KMS-11 (cell line): ENCODE data around the gene GNAT2.

ENCODE experiments used
- H2AFZ ChIP-seq: fragments of 200-600 bp; sonication (generic); 2 replicates; pipeline ENCODE4 v1.6.1; 2016; ENCODE audit warnings: antibody characterized with exemption, mixed run types, low read depth
- H3K27ac ChIP-seq: fragments of 200-600 bp; sonication (generic); 2 replicates; pipeline ENCODE4 v1.6.1; 2016; ENCODE audit warnings: mild to moderate bottlenecking, mixed run types
- H3K27me3 ChIP-seq: fragments of 200-600 bp; sonication (generic); 2 replicates; pipeline ENCODE4 v1.6.1; 2017; ENCODE audit warnings: mild to moderate bottlenecking, low read depth, mixed run types, moderate library complexity; ENCODE audit not compliant: insufficient read depth
- H3K36me3 ChIP-seq: fragments of 200-600 bp; sonication (generic); 2 replicates; pipeline ENCODE4 v1.6.1; 2017; ENCODE audit warnings: mild to moderate bottlenecking, mixed run types; ENCODE audit not compliant: insufficient read depth
- H3K4me1 ChIP-seq: fragments of 200-600 bp; sonication (generic); 2 replicates; pipeline ENCODE4 v1.6.1; 2016; ENCODE audit warnings: mild to moderate bottlenecking, low read depth, mixed run types; ENCODE audit not compliant: poor library complexity, severe bottlenecking
- H3K4me2 ChIP-seq: fragments of 200-600 bp; sonication (generic); 2 replicates; pipeline ENCODE4 v1.7.0; 2016; ENCODE audit warnings: mild to moderate bottlenecking, mixed run types
- H3K4me3 ChIP-seq: fragments of 200-600 bp; sonication (generic); IDR thresholded peaks from 2 replicates; pipeline ENCODE4 v1.6.1; 2017; ENCODE audit warnings: low read depth, low read length, mixed read lengths; ENCODE audit not compliant: insufficient read depth
- H3K79me2 ChIP-seq: fragments of 200-600 bp; sonication (generic); 2 replicates; pipeline ENCODE4 v1.6.1; 2016; ENCODE audit warnings: low read depth, mixed run types; ENCODE audit not compliant: insufficient read depth
- H3K9ac ChIP-seq: fragments of 200-600 bp; sonication (generic); 2 replicates; pipeline ENCODE4 v1.6.1; 2016; ENCODE audit warnings: mild to moderate bottlenecking, mixed run types
- H4K20me1 ChIP-seq: fragments of 200-600 bp; sonication (generic); 2 replicates; pipeline ENCODE4 v1.6.1; 2016; ENCODE audit warnings: mild to moderate bottlenecking, mixed run types; ENCODE audit not compliant: insufficient read depth
- CTCF ChIP-seq: fragments of 200-600 bp; sonication (generic); conservative IDR thresholded peaks from 2 replicates; pipeline ENCODE4 v1.6.1; 2017; ENCODE audit warnings: low read depth, mild to moderate bottlenecking, antibody characterized with exemption, low read length, moderate library complexity, mixed read lengths

Gene GNAT2

GRCh38 chr1:109592916-109593315 is 26.5 kb downstream of the GNAT2 start:
- Histone ChIP-seq H3K27ac (no peak overlapping the region), H3K79me2 (no peaks in the 10 kb centered on the region), H3K4me3 (no peak overlapping the region), H3K36me3 (no peaks in the 10 kb centered on the region), H3K9ac (no peak overlapping the region), H3K27me3 (no peaks in the 10 kb centered on the region), H3K4me1 (no peaks in the 10 kb centered on the region), H4K20me1 (no peaks in the 10 kb centered on the region), H3K4me2 (no peak overlapping the region), H2AFZ (no peak overlapping the region)
- TF ChIP-seq CTCF = no peak

- H3K4me1 ChIP-seq = no peaks in the 10 kb centered on the region
- no peak overlapping the region for H3K4me3 ChIP-seq
- no peak overlapping the region for H3K27ac ChIP-seq
- no peaks in the 10 kb centered on the region for H3K79me2 ChIP-seq
- H3K4me2 ChIP-seq = no peak overlapping the region
- H3K27me3 ChIP-seq = no peaks in the 10 kb centered on the region
- H2AFZ ChIP-seq = no peak overlapping the region
- no peak overlapping the region for H3K9ac ChIP-seq
- no peak for TF ChIP-seq CTCF
- H4K20me1 ChIP-seq = no peaks in the 10 kb centered on the region
- H3K36me3 ChIP-seq = peaks cover 6% of the 10 kb centered on the region; the same call in 1 of the 2 replicates
Observed at GRCh38 chr1:109589679-109590078, 29.7 kb downstream of the GNAT2 start.

- H3K9ac ChIP-seq = no peak overlapping the region
- H4K20me1 ChIP-seq = no peaks in the 10 kb centered on the region
- no peak overlapping the region for H3K4me2 ChIP-seq
- peaks cover 6% of the 10 kb centered on the region; the same call in 1 of the 2 replicates for H3K36me3 ChIP-seq
- no peak overlapping the region for H2AFZ ChIP-seq
- H3K4me1 ChIP-seq = no peaks in the 10 kb centered on the region
- H3K79me2 ChIP-seq = no peaks in the 10 kb centered on the region
- no peaks in the 10 kb centered on the region for H3K27me3 ChIP-seq
- TF ChIP-seq CTCF = no peak
- H3K27ac ChIP-seq = no peak overlapping the region
- H3K4me3 ChIP-seq = no peak overlapping the region
Observed at GRCh38 chr1:109589177-109589576, 30.2 kb downstream of the GNAT2 start.

GRCh38 chr1:109586055-109586454 is 33.4 kb downstream of the GNAT2 start:
- no peak overlapping the region for H3K27ac ChIP-seq
- H2AFZ ChIP-seq = no peak overlapping the region
- H3K79me2 ChIP-seq = no peaks in the 10 kb centered on the region
- H3K27me3 ChIP-seq = no peaks in the 10 kb centered on the region
- no peak overlapping the region for H3K4me2 ChIP-seq
- H3K9ac ChIP-seq = no peak overlapping the region
- H3K4me1 ChIP-seq = no peaks in the 10 kb centered on the region
- H3K36me3 ChIP-seq = peaks cover 6% of the 10 kb centered on the region; the same call in 1 of the 2 replicates
- H4K20me1 ChIP-seq = no peaks in the 10 kb centered on the region
- no peak for TF ChIP-seq CTCF
- no peak overlapping the region for H3K4me3 ChIP-seq
